Smooth muscle cell (in vitro differentiated cells): ENCODE results near the gene PDE11A. TPM values are rescaled to one million over a fixed set of nuclear protein-coding genes. Genes with fewer than 3 reads are reported as not detected.

Experiments used
- DNase-seq: peaks from one replicate; lab custom pipeline; 2025; ENCODE audit not compliant: unreplicated experiment; lab: John Stamatoyannopoulos, UW
- H2AFZ ChIP-seq: fragments of 200-600 bp; sonication (generic); 2 replicates; pipeline ENCODE4 v1.6.0; 2016; ENCODE audit warnings: antibody characterized with exemption, low read depth, mild to moderate bottlenecking
- H3F3A ChIP-seq: fragments of 200-600 bp; sonication (generic); 2 replicates; pipeline ENCODE4 v1.6.0; 2017; ENCODE audit warnings: antibody characterized with exemption, low read depth
- H3K27ac ChIP-seq: fragments of 200-600 bp; sonication (generic); 2 replicates; pipeline ENCODE4 v1.5.1; 2016; ENCODE audit warnings: low read depth, mild to moderate bottlenecking
- H3K27me3 ChIP-seq: fragments of 200-600 bp; sonication (generic); 2 replicates; pipeline ENCODE4 v1.6.1; 2016; ENCODE audit warnings: low read depth, mild to moderate bottlenecking
- H3K36me3 ChIP-seq: fragments of 200-600 bp; sonication (generic); 2 replicates; pipeline ENCODE4 v1.5.1; 2016; ENCODE audit warnings: low read depth
- H3K4me1 ChIP-seq: fragments of 200-600 bp; sonication (generic); 2 replicates; pipeline ENCODE4 v1.5.1; 2016; ENCODE audit warnings: low read depth
- H3K4me2 ChIP-seq: fragments of 200-600 bp; sonication (generic); 2 replicates; pipeline ENCODE4 v1.6.0; 2016; ENCODE audit warnings: mild to moderate bottlenecking
- H3K4me3 ChIP-seq: fragments of 200-600 bp; sonication (generic); 2 replicates; pipeline ENCODE4 v1.5.1; 2016; ENCODE audit warnings: mild to moderate bottlenecking
- H3K79me2 ChIP-seq: fragments of 200-600 bp; sonication (generic); 2 replicates; pipeline ENCODE4 v1.6.0; 2016; ENCODE audit warnings: low read depth, mild to moderate bottlenecking
- H3K9ac ChIP-seq: fragments of 200-600 bp; sonication (generic); 2 replicates; pipeline ENCODE4 v1.6.0; 2016; ENCODE audit warnings: low read depth
- H3K9me3 ChIP-seq: fragments of 200-600 bp; sonication (generic); replicated peaks from 2 replicates; pipeline ENCODE4 v1.5.1; 2016; ENCODE audit warnings: low read depth
- H4K20me1 ChIP-seq: fragments of 200-600 bp; sonication (generic); 2 replicates; pipeline ENCODE4 v1.6.0; 2016; ENCODE audit warnings: low read depth
- WGBS: methylation state at CpG from one replicate; pipeline ENCODE4 v1.1.7; 2016; ENCODE audit warnings: low lambda C conversion rate; 5-methylcytosine and 5-hydroxymethylcytosine counted together
- polyA plus RNA-seq: library from polyadenylated mRNA; unstranded; fragments of >200 nt; fragmentation: Nextera tagmentation; extraction: Ambion mirVana; gene quantifications from 2 replicates; pipeline ENCODE4 v1.2.1, GENCODE V29; 2016
- total RNA-seq: library from RNA; depleted of rRNA; stranded (reverse); fragments of >200 nt; gene quantifications from 2 replicates; pipeline ENCODE4 v1.2.3, GENCODE V29; 2014
- TF ChIP-seq, protein P1 (sequence below): fragments of 200-600 bp; sonication (generic); IDR thresholded peaks from 2 replicates; pipeline ENCODE4 v1.5.1; 2017; ENCODE audit warnings: borderline replicate concordance, mild to moderate bottlenecking, antibody characterized with exemption; ENCODE audit not compliant: insufficient read depth, poor library complexity, severe bottlenecking

PDE11A gene
- total and polyA plus RNA-seq, 2 experiments from 2014 or later: under 0.01 TPM; not detected in 1

DNA sequence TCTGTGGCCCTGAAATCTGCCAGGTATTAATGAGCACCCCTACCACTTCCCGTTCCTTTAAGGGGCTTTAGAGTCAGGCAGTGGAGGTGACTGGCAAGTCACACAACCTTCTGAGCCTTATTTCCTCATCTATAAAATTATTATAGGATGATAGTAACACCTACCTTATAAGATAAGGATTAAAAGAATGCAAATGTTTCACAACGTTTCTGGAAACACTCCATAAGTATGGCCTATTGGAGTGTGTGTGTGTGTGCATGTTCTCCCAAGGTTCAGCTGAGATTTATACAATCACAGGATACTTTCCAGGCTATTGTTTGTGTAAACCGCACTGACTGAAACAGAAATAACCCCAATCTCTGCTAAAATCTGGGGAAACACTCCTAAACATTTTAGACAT, 176.0 kb downstream of the PDE11A start:
- Histone ChIP-seq H3K36me3 (no peaks in the 10 kb centered on the region), H3K27me3 (no peaks in the 10 kb centered on the region), H3K9ac (no peak overlapping the region), H3K79me2 (no peaks in the 10 kb centered on the region), H3K4me2 (no peak overlapping the region), H2AFZ (no peak overlapping the region), H4K20me1 (no peaks in the 10 kb centered on the region), H3K9me3 (no peaks in the 10 kb centered on the region), H3K4me3 (no peak overlapping the region), H3K4me1 (no peaks in the 10 kb centered on the region), H3K27ac (no peak overlapping the region), H3F3A (no peaks in the 10 kb centered on the region)
- 74% methylated on average over 3 of the region's 3 CpGs for WGBS
- DNase-seq: no peak
- TF ChIP-seq, protein P1, sequence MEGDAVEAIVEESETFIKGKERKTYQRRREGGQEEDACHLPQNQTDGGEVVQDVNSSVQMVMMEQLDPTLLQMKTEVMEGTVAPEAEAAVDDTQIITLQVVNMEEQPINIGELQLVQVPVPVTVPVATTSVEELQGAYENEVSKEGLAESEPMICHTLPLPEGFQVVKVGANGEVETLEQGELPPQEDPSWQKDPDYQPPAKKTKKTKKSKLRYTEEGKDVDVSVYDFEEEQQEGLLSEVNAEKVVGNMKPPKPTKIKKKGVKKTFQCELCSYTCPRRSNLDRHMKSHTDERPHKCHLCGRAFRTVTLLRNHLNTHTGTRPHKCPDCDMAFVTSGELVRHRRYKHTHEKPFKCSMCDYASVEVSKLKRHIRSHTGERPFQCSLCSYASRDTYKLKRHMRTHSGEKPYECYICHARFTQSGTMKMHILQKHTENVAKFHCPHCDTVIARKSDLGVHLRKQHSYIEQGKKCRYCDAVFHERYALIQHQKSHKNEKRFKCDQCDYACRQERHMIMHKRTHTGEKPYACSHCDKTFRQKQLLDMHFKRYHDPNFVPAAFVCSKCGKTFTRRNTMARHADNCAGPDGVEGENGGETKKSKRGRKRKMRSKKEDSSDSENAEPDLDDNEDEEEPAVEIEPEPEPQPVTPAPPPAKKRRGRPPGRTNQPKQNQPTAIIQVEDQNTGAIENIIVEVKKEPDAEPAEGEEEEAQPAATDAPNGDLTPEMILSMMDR: no peak

DNA sequence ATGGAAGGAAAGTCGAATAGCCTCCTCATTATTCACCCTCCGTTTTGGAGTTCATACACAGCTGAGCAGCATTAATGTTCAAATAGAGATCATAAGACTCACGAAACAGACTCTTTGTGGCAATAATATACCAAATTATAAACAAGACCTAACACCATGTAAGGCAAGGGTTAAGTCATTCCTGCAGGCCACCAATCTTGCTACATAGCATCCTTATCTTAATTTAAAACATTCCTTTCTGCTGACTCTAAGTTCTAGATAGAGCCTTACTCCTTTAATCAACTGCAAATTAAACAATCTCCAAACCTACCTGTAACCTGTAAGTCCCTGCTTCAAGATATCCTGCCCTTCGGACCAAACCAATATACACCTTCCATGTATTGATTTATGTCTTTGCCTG, 178.0 kb downstream of the PDE11A start:
- Histone ChIP-seq H3K4me3 (no peak overlapping the region), H3K27ac (no peak overlapping the region), H3F3A (no peaks in the 10 kb centered on the region), H3K79me2 (no peaks in the 10 kb centered on the region), H4K20me1 (no peaks in the 10 kb centered on the region), H3K36me3 (no peaks in the 10 kb centered on the region), H2AFZ (no peak overlapping the region), H3K9ac (no peak overlapping the region), H3K27me3 (no peaks in the 10 kb centered on the region), H3K4me2 (no peak overlapping the region), H3K4me1 (no peaks in the 10 kb centered on the region), H3K9me3 (no peaks in the 10 kb centered on the region)
- DNase-seq: no peak
- TF ChIP-seq, protein P1: no peak
- 79% methylated on average over 4 of the region's 4 CpGs for WGBS

DNA sequence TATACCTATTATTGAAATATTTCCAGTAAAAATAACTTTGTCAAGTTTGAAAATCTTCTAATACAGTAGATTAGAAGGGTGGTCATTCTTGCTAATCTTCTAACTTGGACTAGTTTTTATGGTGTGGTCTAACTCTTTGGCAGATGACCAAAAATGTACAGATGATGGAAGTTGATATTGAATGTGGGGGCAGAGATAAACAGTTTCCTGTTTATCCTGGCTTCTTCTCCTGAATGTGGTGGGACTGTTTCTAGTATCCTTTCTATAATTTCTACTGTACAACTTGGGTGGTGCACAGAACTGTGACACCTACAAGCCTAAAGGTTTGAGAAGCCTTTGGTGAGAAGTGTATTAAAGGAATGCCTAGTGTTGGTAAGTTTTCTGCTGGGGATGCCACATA, 178.7 kb downstream of the PDE11A start:
- no peak overlapping the region for H2AFZ ChIP-seq
- no peak overlapping the region for H3K9ac ChIP-seq
- no peaks in the 10 kb centered on the region for H3K27me3 ChIP-seq
- no peak overlapping the region for H3K27ac ChIP-seq
- H4K20me1 ChIP-seq: no peaks in the 10 kb centered on the region
- no peaks in the 10 kb centered on the region for H3K9me3 ChIP-seq
- no peak overlapping the region for H3K4me2 ChIP-seq
- no peak overlapping the region for H3K4me3 ChIP-seq
- no peak for DNase-seq
- no peaks in the 10 kb centered on the region for H3K36me3 ChIP-seq
- no peaks in the 10 kb centered on the region for H3F3A ChIP-seq
- no peaks in the 10 kb centered on the region for H3K79me2 ChIP-seq
- H3K4me1 ChIP-seq: no peaks in the 10 kb centered on the region
- TF ChIP-seq, protein P1: no peak

DNA sequence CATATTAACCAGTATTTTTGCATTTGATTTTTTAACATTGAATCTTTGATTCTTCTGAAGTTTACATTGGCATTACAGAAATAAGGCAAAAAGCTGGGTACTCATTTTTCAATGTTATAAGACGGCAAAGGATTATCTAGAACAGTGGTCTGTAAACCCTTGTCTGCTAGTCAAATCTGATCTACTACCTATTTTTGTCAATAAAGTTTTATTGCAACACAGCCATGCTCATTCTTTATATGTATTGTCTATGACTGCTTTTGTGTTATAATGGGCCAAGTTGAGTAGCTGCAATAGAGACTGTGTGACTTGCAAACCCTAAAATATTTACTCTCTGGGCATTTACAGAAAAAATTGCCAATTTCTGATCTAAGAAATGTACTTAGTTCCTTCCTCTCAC, 181.0 kb downstream of the PDE11A start:
- no peak overlapping the region for H3K4me2 ChIP-seq
- H4K20me1 ChIP-seq: no peaks in the 10 kb centered on the region
- no peak overlapping the region for H3K27ac ChIP-seq
- no peaks in the 10 kb centered on the region for H3K36me3 ChIP-seq
- no peak for DNase-seq
- no peak overlapping the region for H3K9ac ChIP-seq
- no peak overlapping the region for H3K4me3 ChIP-seq
- no peaks in the 10 kb centered on the region for H3K4me1 ChIP-seq
- no peaks in the 10 kb centered on the region for H3F3A ChIP-seq
- TF ChIP-seq, protein P1: no peak
- 97% methylated on average over 1 of the region's 1 CpG for WGBS
- no peaks in the 10 kb centered on the region for H3K9me3 ChIP-seq
- no peak overlapping the region for H2AFZ ChIP-seq
- no peaks in the 10 kb centered on the region for H3K27me3 ChIP-seq
- no peaks in the 10 kb centered on the region for H3K79me2 ChIP-seq
